Trophoblast cell (in vitro differentiated cells and primary cell): ENCODE results near the gene CELF4.

Experiments used
- DNase-seq, 2 donors: peaks; one replicate each; pipeline ENCODE4 v3.0.0-alpha.2; 2016
- H2AFZ ChIP-seq: 2 replicates; pipeline ENCODE4 v1.6.1; 2013; ENCODE audit warnings: low read length, moderate library complexity, mild to moderate bottlenecking; ENCODE audit not compliant: insufficient read depth, poor library complexity
- H2AK5ac ChIP-seq: 2 replicates; pipeline ENCODE4 v1.6.1; 2013; ENCODE audit warnings: mild to moderate bottlenecking, low read length
- H2BK120ac ChIP-seq: 2 replicates; pipeline ENCODE4 v1.6.1; 2013; ENCODE audit warnings: low read length, mild to moderate bottlenecking, moderate library complexity; ENCODE audit not compliant: insufficient read depth, poor library complexity
- H2BK12ac ChIP-seq: 2 replicates; pipeline ENCODE4 v1.6.1; 2013; ENCODE audit warnings: mild to moderate bottlenecking, low read length, moderate library complexity
- H2BK5ac ChIP-seq: 2 replicates; pipeline ENCODE4 v1.6.1; 2013; ENCODE audit warnings: low read length, low read depth, moderate library complexity, mild to moderate bottlenecking; ENCODE audit not compliant: poor library complexity
- H3K14ac ChIP-seq: 2 replicates; pipeline ENCODE4 v1.6.1; 2013; ENCODE audit warnings: mild to moderate bottlenecking, low read length
- H3K18ac ChIP-seq: 2 replicates; pipeline ENCODE4 v1.6.1; 2013; ENCODE audit warnings: mild to moderate bottlenecking, low read length
- H3K23ac ChIP-seq: 2 replicates; pipeline ENCODE4 v1.6.1; 2013; ENCODE audit warnings: low read length
- H3K27ac ChIP-seq: 2 replicates; pipeline ENCODE4 v1.5.1; 2013; ENCODE audit warnings: low read depth, mild to moderate bottlenecking, inconsistent platforms, low read length, moderate library complexity
- H3K27me3 ChIP-seq: 2 replicates; pipeline ENCODE4 v1.6.1; 2013; ENCODE audit warnings: inconsistent platforms, mild to moderate bottlenecking, low read length, moderate library complexity; ENCODE audit not compliant: insufficient read depth
- H3K36me3 ChIP-seq, 2 experiments: 1 replicate in 1 of 2; 2 replicates in 1 of 2; pipeline ENCODE4 v1.6.1; 2013; ENCODE audit warnings: low read length in 2 of 2, mild to moderate bottlenecking in 2 of 2, moderate library complexity in 1 of 2; ENCODE audit not compliant: insufficient read depth in 2 of 2, control insufficient read depth in 1 of 2
- H3K4ac ChIP-seq: 2 replicates; pipeline ENCODE4 v1.6.1; 2013; ENCODE audit warnings: low read depth, mild to moderate bottlenecking, low read length, moderate library complexity
- H3K4me1 ChIP-seq, 2 experiments: 1 replicate in 1 of 2; 2 replicates in 1 of 2; pipeline ENCODE4 v1.6.1; 2013; ENCODE audit warnings: low read length in 2 of 2, mild to moderate bottlenecking in 2 of 2, moderate library complexity in 1 of 2; ENCODE audit not compliant: insufficient read depth in 2 of 2, control insufficient read depth in 1 of 2
- H3K4me2 ChIP-seq: 2 replicates; pipeline ENCODE4 v1.6.1; 2013; ENCODE audit warnings: inconsistent platforms, mild to moderate bottlenecking, low read length, moderate library complexity
- H3K4me3 ChIP-seq: 2 replicates; pipeline ENCODE4 v1.5.1; 2013; ENCODE audit warnings: mild to moderate bottlenecking, low read depth, low read length, inconsistent platforms
- H3K79me1 ChIP-seq: one replicate; pipeline ENCODE4 v1.6.1; 2013; ENCODE audit warnings: low read length
- H3K79me2 ChIP-seq: 2 replicates; pipeline ENCODE4 v1.6.1; 2013; ENCODE audit warnings: low read length, mild to moderate bottlenecking; ENCODE audit not compliant: control insufficient read depth, insufficient read depth, poor library complexity
- H3K9ac ChIP-seq: 2 replicates; pipeline ENCODE4 v1.6.1; 2013; ENCODE audit warnings: mild to moderate bottlenecking, low read length
- H3K9me3 ChIP-seq: 2 replicates; pipeline ENCODE4 v1.6.1; 2013; ENCODE audit warnings: low read depth, mild to moderate bottlenecking, control low read depth, inconsistent platforms, low read length; ENCODE audit not compliant: insufficient read depth
- H4K12ac ChIP-seq: 2 replicates; pipeline ENCODE4 v1.6.1; 2013; ENCODE audit warnings: low read depth, mild to moderate bottlenecking, low read length, moderate library complexity
- H4K8ac ChIP-seq: 2 replicates; pipeline ENCODE4 v1.6.1; 2013; ENCODE audit warnings: low read depth, mild to moderate bottlenecking, low read length, moderate library complexity
- H4K91ac ChIP-seq: one replicate; pipeline ENCODE4 v1.6.1; 2013; ENCODE audit warnings: low read depth, mild to moderate bottlenecking, low read length, moderate library complexity
- WGBS: extraction: QIAGEN DNeasy Blood & Tissue Kit; methylation state at CpG from one replicate; pipeline ENCODE4 v1.1.7; 2013; ENCODE audit warnings: missing lambda C conversion rate; ENCODE audit not compliant: insufficient read length, insufficient coverage; ENCODE audit errors: extremely low coverage; 5-methylcytosine and 5-hydroxymethylcytosine counted together

The CELF4 gene

GRCh38 chr18:37309861-37310260, 255.7 kb downstream of the CELF4 start:
- no peaks in the 10 kb centered on the region for H3K27me3 ChIP-seq
- H2AK5ac ChIP-seq, result no peak overlapping the region
- WGBS, result no CpG with 5 or more reads among the region's 3 CpGs

GRCh38 chr18:37309059-37309458, 256.5 kb downstream of the CELF4 start:
- H3K23ac ChIP-seq, result no peak overlapping the region
- H2AFZ ChIP-seq, result no peak overlapping the region
- H3K4ac ChIP-seq, result no peak overlapping the region
- H3K27ac ChIP-seq, result no peak overlapping the region
- no peak overlapping the region for H4K8ac ChIP-seq
- H3K4me2 ChIP-seq, result no peak overlapping the region
- no peak overlapping the region for H3K18ac ChIP-seq
- no peak overlapping the region for H4K91ac ChIP-seq
- no peak overlapping the region for H3K4me3 ChIP-seq
- H3K9me3 ChIP-seq, result no peaks in the 10 kb centered on the region
- H3K4me1 ChIP-seq, result no peaks in the 10 kb centered on the region
- DNase-seq, result no peak
- no peak overlapping the region for H2BK12ac ChIP-seq
- no peak overlapping the region for H2AK5ac ChIP-seq
- no CpG with 5 or more reads among the region's 1 CpG for WGBS
- H3K27me3 ChIP-seq, result no peaks in the 10 kb centered on the region
- no peak overlapping the region for H4K12ac ChIP-seq
- H3K36me3 ChIP-seq, result no peaks in the 10 kb centered on the region
- H3K79me2 ChIP-seq, result no peaks in the 10 kb centered on the region
- H3K79me1 ChIP-seq, result no peaks in the 10 kb centered on the region
- no peak overlapping the region for H3K9ac ChIP-seq
- H2BK120ac ChIP-seq, result no peak overlapping the region
- H2BK5ac ChIP-seq, result no peak overlapping the region
- H3K14ac ChIP-seq, result no peak overlapping the region

More at GRCh38 chr18:37309861-37310260, 255.7 kb downstream of the CELF4 start:
- H2BK120ac ChIP-seq, result no peak overlapping the region
- no peak overlapping the region for H2BK12ac ChIP-seq
- H3K36me3 ChIP-seq, result no peaks in the 10 kb centered on the region
- H3K4me2 ChIP-seq, result no peak overlapping the region
- no peak overlapping the region for H3K27ac ChIP-seq
- no peak overlapping the region for H2AFZ ChIP-seq
- H4K8ac ChIP-seq, result no peak overlapping the region
- no peak overlapping the region for H3K4ac ChIP-seq
- no peak overlapping the region for H2BK5ac ChIP-seq
- no peak overlapping the region for H3K4me3 ChIP-seq
- no peak overlapping the region for H3K18ac ChIP-seq
- DNase-seq, result no peak
- H3K79me1 ChIP-seq, result no peaks in the 10 kb centered on the region
- no peaks in the 10 kb centered on the region for H3K79me2 ChIP-seq
- H3K23ac ChIP-seq, result no peak overlapping the region
- H3K9me3 ChIP-seq, result no peaks in the 10 kb centered on the region
- no peaks in the 10 kb centered on the region for H3K4me1 ChIP-seq
- no peak overlapping the region for H4K91ac ChIP-seq
- no peak overlapping the region for H4K12ac ChIP-seq
- no peak overlapping the region for H3K14ac ChIP-seq
- no peak overlapping the region for H3K9ac ChIP-seq

DNA sequence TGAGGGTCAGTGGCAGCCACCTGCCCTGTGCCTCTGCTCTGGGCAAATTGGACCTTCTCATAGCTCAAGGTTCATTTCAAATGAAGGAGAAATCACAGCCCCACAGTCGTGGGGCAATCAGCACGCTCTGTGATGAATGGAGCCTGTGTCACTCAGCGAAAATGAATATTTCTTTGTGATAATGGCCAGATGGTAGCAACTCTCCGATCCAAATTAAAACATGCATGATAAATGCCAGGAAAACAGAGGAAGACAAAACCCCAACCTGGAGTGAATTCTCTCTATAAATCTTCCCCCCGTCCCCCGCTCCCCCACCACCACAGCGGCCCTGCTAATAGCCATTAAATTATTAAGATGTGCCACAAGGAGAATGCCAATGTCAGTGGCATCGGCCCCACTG, 258.4 kb downstream of the CELF4 start:
- no peaks in the 10 kb centered on the region for H3K4me1 ChIP-seq
- no peak for DNase-seq
- no peak overlapping the region for H3K23ac ChIP-seq
- H3K79me2 ChIP-seq, result no peaks in the 10 kb centered on the region
- H4K12ac ChIP-seq, result no peak overlapping the region
- H2BK5ac ChIP-seq, result no peak overlapping the region
- no peak overlapping the region for H2BK12ac ChIP-seq
- H3K14ac ChIP-seq, result no peak overlapping the region
- H3K9me3 ChIP-seq, result no peaks in the 10 kb centered on the region
- H3K4ac ChIP-seq, result no peak overlapping the region
- WGBS, result no CpG with 5 or more reads among the region's 8 CpGs
- H2AFZ ChIP-seq, result no peak overlapping the region
- H2AK5ac ChIP-seq, result no peak overlapping the region
- H3K18ac ChIP-seq, result no peak overlapping the region
- H4K8ac ChIP-seq, result no peak overlapping the region
- H3K27ac ChIP-seq, result no peak overlapping the region
- H3K9ac ChIP-seq, result no peak overlapping the region
- H3K4me2 ChIP-seq, result no peak overlapping the region
- no peak overlapping the region for H2BK120ac ChIP-seq
- no peaks in the 10 kb centered on the region for H3K79me1 ChIP-seq
- H3K27me3 ChIP-seq, result no peaks in the 10 kb centered on the region
- no peak overlapping the region for H3K4me3 ChIP-seq
- no peaks in the 10 kb centered on the region for H3K36me3 ChIP-seq
- no peak overlapping the region for H4K91ac ChIP-seq

- Histone ChIP-seq H3K4ac (no peak overlapping the region), H2BK5ac (no peak overlapping the region)
Observed at GRCh38 chr18:37306432-37306831, 259.2 kb downstream of the CELF4 start.

More at GRCh38 chr18:37306432-37306831, 259.2 kb downstream of the CELF4 start:
- H4K8ac ChIP-seq, result no peak overlapping the region
- H3K36me3 ChIP-seq, result no peaks in the 10 kb centered on the region
- no peaks in the 10 kb centered on the region for H3K79me1 ChIP-seq
- no peak overlapping the region for H4K12ac ChIP-seq
- H3K4me1 ChIP-seq, result no peaks in the 10 kb centered on the region
- H4K91ac ChIP-seq, result no peak overlapping the region
- no peaks in the 10 kb centered on the region for H3K9me3 ChIP-seq
- no peak overlapping the region for H3K9ac ChIP-seq
- no peak overlapping the region for H2BK12ac ChIP-seq
- no peak overlapping the region for H2AFZ ChIP-seq
- H3K14ac ChIP-seq, result no peak overlapping the region
- no peak overlapping the region for H3K4me3 ChIP-seq
- H3K79me2 ChIP-seq, result no peaks in the 10 kb centered on the region
- H3K4me2 ChIP-seq, result no peak overlapping the region
- no peak for DNase-seq
- no peak overlapping the region for H3K23ac ChIP-seq
- no peak overlapping the region for H3K18ac ChIP-seq
- H2AK5ac ChIP-seq, result no peak overlapping the region
- no peak overlapping the region for H3K27ac ChIP-seq
- no peaks in the 10 kb centered on the region for H3K27me3 ChIP-seq
- no peak overlapping the region for H2BK120ac ChIP-seq
- WGBS, result no CpG with 5 or more reads among the region's 8 CpGs
